ENCODE data around the gene RNF187. TPM values are rescaled to one million over a fixed set of nuclear protein-coding genes. Genes with fewer than 3 reads are reported as not detected.

The RNF187 gene
- total and polyA plus RNA-seq, 10 of the 15 experiments (the other 5 are each of a cell fraction or from before 2014, with no cell fraction given) = 2.6 to 116 (median 29.5) TPM

GRCh38 chr1:228496494-228496893, 9.3 kb downstream of the RNF187 start:
- CTCF ChIA-PET = interaction anchor here (0.6 kb wide), 1 partner anchor 38 kb away, joined by 4 read pairs; no protein-coding TSS in a partner anchor
- SMC1A ChIA-PET (ENCODE audit: uncharacterized antibody, unreplicated experiment) = no interaction called here
- RAD21 ChIA-PET (ENCODE audit: unreplicated experiment) = no interaction called here

GRCh38 chr1:228497206-228497605, 10.0 kb downstream of the RNF187 start:
- ChIA-PET SMC1A (ENCODE audit: uncharacterized antibody, unreplicated experiment) (no interaction called here), RAD21 (ENCODE audit: unreplicated experiment) (no interaction called here), CTCF (interaction anchor here (0.6 kb wide), 1 partner anchor 1049 kb away, joined by 3 read pairs; no protein-coding TSS in a partner anchor), POLR2A (no interaction called here)
- Histone ChIP-seq H3K27me3 (replicated peaks in 1 of 2; ENCODE audit: control insufficient read depth in 2 of 2, insufficient read depth in 2 of 2, low read length in 1 of 2) (no peaks in the 10 kb centered on the region), H3K4me1 (ENCODE audit: control insufficient read depth, insufficient read depth, low read length) (peaks cover 19% of the 10 kb centered on the region), H3K4me2 (ENCODE audit: control insufficient read depth, insufficient read depth) (no peak overlapping the region), H3K79me2 (ENCODE audit: control insufficient read depth, insufficient read depth, low read length) (no peaks in the 10 kb centered on the region), H3K27ac (ENCODE audit: control insufficient read depth, insufficient read depth) (no peak overlapping the region), H3K4me3 (no peak overlapping the region), H4K20me1 (ENCODE audit: control insufficient read depth, insufficient read depth) (no peaks in the 10 kb centered on the region), H2AFZ (ENCODE audit: control insufficient read depth, low read depth, low read length) (no peak overlapping the region), H3K9ac (ENCODE audit: control insufficient read depth, insufficient read depth, low read length) (no peak overlapping the region), H3K36me3 (ENCODE audit: control insufficient read depth in 2 of 2, insufficient read depth in 2 of 2, low read length in 1 of 2) (peaks cover 7 to 8% of the 10 kb centered on the region in 2 experiments; a peak in 3 of 4 replicates), H3K9me3 (replicated peaks; ENCODE audit: control insufficient read depth, insufficient read depth, low read length) (no peaks in the 10 kb centered on the region)
- intact Hi-C loops (cut with micrococcal nuclease; ENCODE audit: unreplicated experiment) (no loop called here), in situ Hi-C loops (cut with MboI) (no loop called here)
- no peak for FAIRE-seq
- no TSS peak for BruUV-seq (replicated peaks)
- ATAC-seq = no peak
- 88% methylated on average over 5 of the region's 5 CpGs for WGBS (ENCODE audit: insufficient coverage, insufficient replicate concordance, low lambda C conversion rate, missing lambda C conversion rate)
- DNase-seq (ENCODE audit: low read depth, low spot score) = no peak
- TF ChIP-seq NFIC (IDR thresholded peaks at IDR 0.05; ENCODE audit: low read depth, low read length) (no peak), POU2F2 (IDR thresholded peaks at IDR 0.05; ENCODE audit: borderline replicate concordance, low read depth, low read length) (no peak), POLR2AphosphoS5 (IDR thresholded peaks at IDR 0.05; ENCODE audit: low read length) (no peak), SREBF1 (IDR thresholded peaks at IDR 0.05; ENCODE audit: low read length) (no peak), ASH2L (IDR thresholded peaks at IDR 0.05; ENCODE audit: borderline replicate concordance, low read depth) (no peak), KLF5 (IDR thresholded peaks at IDR 0.05; ENCODE audit: partially characterized antibody) (no peak), POLR2A (IDR thresholded peaks at IDR 0.05; ENCODE audit: low read depth, low read length) (no peak; the same call in 1 of the 2 replicates), USF1 (IDR thresholded peaks at IDR 0.05; ENCODE audit: borderline replicate concordance, extremely low read length, insufficient read depth, low read depth, low read length) (no peak), RELA (IDR thresholded peaks at IDR 0.05; ENCODE audit: borderline replicate concordance, partially characterized antibody) (no peak), RUNX3 (IDR thresholded peaks at IDR 0.05; ENCODE audit: low read length) (no peak), STAT3 (IDR thresholded peaks at IDR 0.05; ENCODE audit: low read depth, low read length) (no peak), YY1 (IDR thresholded peaks at IDR 0.05; ENCODE audit: low read depth, low read length) (no peak), CHD1 (IDR thresholded peaks at IDR 0.05; ENCODE audit: low read depth, low read length) (no peak)

More at GRCh38 chr1:228496494-228496893, 9.3 kb downstream of the RNF187 start:
- no TSS peak for BruUV-seq (replicated peaks)
- FAIRE-seq (no peak), ATAC-seq (no peak), DNase-seq (ENCODE audit: low read depth, low spot score) (no peak)
- Histone ChIP-seq H4K20me1 (ENCODE audit: control insufficient read depth, insufficient read depth) (no peaks in the 10 kb centered on the region), H3K9me3 (replicated peaks; ENCODE audit: control insufficient read depth, insufficient read depth, low read length) (no peaks in the 10 kb centered on the region), H3K4me3 (no peak overlapping the region), H3K27me3 (replicated peaks in 1 of 2; ENCODE audit: control insufficient read depth in 2 of 2, insufficient read depth in 2 of 2, low read length in 1 of 2) (no peaks in the 10 kb centered on the region), H3K27ac (ENCODE audit: control insufficient read depth, insufficient read depth) (no peak overlapping the region), H3K79me2 (ENCODE audit: control insufficient read depth, insufficient read depth, low read length) (no peaks in the 10 kb centered on the region), H3K4me2 (ENCODE audit: control insufficient read depth, insufficient read depth) (no peak overlapping the region), H3K4me1 (ENCODE audit: control insufficient read depth, insufficient read depth, low read length) (peaks cover 17% of the 10 kb centered on the region), H3K9ac (ENCODE audit: control insufficient read depth, insufficient read depth, low read length) (no peak overlapping the region), H2AFZ (ENCODE audit: control insufficient read depth, low read depth, low read length) (no peak overlapping the region), H3K36me3 (ENCODE audit: control insufficient read depth in 2 of 2, insufficient read depth in 2 of 2, low read length in 1 of 2) (peaks cover 7 to 13% of the 10 kb centered on the region in 2 experiments)
- POLR2A ChIA-PET = no interaction called here
- in situ Hi-C loops (cut with MboI) (no loop called here), intact Hi-C loops (cut with micrococcal nuclease; ENCODE audit: unreplicated experiment) (no loop called here)
- TF ChIP-seq JUNB (IDR thresholded peaks at IDR 0.05) = 0 out of 2 replicates have a peak, but pooled peaks have one; percentile 30
- no peak for TF ChIP-seq PBX3 (IDR thresholded peaks at IDR 0.05; ENCODE audit: insufficient replicate concordance, low read depth, low read length)
- WGBS (ENCODE audit: insufficient coverage, insufficient replicate concordance, low lambda C conversion rate, missing lambda C conversion rate) = 69% methylated on average over 3 of the region's 3 CpGs
